Loucy (cell line): Measurements from ENCODE around the gene CAPN14.

Experiments used
- CTCF ChIP-seq: fragments of 200-600 bp; sonication (generic); conservative IDR thresholded peaks from 2 replicates; pipeline ENCODE4 v1.5.1; 2014; ENCODE audit warnings: mild to moderate bottlenecking, antibody characterized with exemption, low read length
- EZH2phosphoT487 ChIP-seq: fragments of 200-600 bp; IDR thresholded peaks from 2 replicates; pipeline ENCODE4 v1.6.1; 2018; ENCODE audit warnings: antibody characterized with exemption, mild to moderate bottlenecking, moderate library complexity, borderline replicate concordance

GRCh38 chr2:31208240-31208639, 9.1 kb downstream of the CAPN14 start:
- no peak for TF ChIP-seq CTCF
- no peak for TF ChIP-seq EZH2phosphoT487
